ENCODE measurements around the gene ATXN1.
"Not testable (repeated sequence)": the region's sequence is repeated elsewhere in the genome, so short reads cannot be mapped to it uniquely, and the experiment has no call there.

The ATXN1 gene

DNA sequence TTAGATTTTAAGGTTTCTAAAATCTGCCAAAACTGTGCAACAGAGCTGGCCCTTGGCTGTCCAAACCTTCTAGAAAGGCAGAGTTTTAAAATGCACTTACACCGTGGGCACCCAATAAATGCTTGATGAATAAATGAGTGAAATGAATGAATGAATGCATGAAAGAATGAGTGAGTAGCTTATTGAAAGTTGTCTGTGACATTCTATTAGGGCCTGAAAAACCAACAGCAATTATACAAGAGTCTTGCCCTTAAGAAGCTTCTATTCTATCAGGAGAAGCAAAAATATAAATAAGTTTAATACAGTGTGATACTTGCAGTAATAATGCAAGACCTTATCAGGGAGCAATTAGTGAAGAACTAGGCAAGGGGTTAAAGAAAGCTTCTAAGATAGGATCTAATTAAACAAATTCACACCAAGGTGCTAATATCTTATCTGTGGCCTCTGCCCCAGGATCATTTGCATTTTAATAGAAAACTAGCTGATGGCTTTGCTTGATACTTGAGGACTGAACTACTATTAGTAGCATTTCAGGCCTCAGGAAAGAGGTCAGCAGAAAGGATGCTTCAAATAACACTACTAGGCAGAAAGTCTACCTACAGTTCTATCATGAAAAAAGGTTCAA is 292.2 kb downstream of the ATXN1 start:
- DNase-seq, result no peak

DNA sequence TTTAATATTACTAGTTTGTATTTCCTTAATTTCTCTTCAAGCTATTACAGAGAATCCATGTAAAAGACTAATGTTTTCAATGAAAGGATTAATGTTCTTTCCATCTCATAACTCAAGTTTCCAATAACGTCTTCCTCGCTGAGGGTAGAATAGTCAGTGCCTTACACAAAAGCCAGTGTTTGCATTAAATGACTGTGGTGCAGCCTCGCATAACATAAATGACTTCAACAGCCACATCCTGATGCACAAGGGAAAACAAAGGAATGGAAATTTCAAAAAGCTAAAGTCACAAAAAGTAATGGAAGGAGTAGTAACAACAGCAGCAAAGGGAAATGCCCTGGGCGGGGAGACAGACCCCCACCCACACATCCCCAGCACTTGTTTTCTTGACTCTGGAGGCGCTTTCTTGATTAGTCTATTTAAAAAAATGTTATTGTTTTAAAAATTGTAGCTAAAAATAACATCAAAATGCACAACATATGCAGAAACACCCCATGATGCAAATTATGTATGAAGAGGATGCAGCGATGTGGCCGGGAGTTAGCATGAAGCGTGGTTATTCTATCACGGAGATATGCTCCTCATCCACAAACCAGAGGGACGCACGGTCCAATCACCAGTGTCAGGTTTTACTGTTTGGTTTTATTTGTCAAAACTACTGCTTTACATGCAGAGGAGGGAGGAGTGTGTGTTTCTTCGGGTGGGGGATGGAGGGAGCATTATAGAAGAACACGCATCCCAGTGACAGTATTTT is 294.3 kb downstream of the ATXN1 start:
- no peak for DNase-seq

DNA sequence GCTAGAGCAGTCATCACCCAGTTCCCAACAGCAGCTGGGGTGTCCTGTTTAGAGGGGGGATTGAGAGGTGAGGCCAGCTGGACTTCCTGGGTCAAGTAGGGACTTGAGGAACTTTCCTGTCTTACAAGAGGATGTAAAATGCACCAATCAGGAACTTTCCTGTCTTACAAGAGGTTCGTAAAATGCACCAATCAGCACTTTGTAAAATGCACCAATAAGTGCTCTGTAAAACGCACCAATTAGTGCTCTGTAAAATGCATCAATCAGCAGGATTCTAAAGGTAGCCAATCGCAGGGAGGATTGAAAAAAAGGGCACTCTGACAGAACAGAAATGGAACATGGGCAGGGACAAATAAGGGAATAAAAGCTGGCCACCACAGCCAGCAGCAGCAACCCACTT is 297.2 kb downstream of the ATXN1 start:
- DNase-seq, result no peak

DNA sequence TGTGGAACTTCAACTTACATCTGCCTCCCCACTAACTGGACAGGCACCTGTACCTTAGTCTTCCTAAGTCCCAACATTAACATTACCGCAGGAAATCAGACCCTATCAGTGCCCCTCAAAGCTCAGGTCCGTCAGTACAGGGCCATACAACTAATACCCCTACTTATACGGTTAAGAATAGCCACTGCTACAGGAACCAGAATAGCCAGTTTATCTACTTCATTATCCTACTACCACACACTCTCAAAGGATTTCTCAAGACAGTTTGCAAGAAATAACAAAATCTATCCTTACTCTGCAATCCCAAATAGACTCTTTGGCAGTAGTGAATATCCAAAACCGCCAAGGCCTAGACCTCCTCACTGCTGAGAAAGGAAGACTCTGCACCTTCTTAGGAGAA is 298.0 kb downstream of the ATXN1 start:
- DNase-seq, result not testable (repeated sequence)

DNA sequence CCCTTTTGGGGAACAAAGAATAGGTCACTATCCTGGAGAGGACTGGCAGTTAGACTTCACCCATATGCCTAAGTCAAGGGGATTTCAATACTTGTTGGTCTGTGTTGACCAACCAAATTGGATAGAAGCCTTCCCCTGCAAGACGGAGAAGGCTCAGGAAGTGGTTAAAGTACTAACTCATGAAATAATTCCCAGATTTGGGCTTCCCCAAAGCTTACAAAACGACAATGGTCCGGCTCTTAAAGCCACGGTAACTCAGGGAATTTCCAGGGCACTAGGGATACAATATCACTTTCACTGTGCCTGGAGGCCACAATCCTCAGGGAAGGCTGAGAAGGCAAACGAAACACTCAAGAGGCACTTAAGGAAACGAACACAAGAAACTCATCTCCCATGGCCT is 299.8 kb downstream of the ATXN1 start:
- DNase-seq, result no peak

DNA sequence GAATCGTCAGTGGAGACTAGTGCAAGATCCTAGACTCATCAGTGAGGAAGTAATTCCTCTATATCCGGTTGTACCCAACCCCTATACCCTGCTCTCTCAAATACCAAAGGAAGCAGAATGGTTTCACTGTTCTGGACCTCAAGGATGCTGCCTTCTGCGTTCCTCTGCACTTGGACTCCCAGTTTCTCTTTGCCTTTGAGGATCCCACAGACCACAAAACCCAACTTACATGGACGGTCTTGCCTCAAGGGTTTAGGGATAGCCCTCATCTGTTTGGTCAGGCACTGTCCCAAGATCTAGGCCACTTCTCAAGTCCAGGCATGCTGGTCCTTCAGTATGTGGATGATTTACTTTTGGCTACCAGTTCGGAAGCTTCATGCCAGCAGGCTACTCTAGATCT is 301.8 kb downstream of the ATXN1 start:
- not testable (repeated sequence) for DNase-seq

DNA sequence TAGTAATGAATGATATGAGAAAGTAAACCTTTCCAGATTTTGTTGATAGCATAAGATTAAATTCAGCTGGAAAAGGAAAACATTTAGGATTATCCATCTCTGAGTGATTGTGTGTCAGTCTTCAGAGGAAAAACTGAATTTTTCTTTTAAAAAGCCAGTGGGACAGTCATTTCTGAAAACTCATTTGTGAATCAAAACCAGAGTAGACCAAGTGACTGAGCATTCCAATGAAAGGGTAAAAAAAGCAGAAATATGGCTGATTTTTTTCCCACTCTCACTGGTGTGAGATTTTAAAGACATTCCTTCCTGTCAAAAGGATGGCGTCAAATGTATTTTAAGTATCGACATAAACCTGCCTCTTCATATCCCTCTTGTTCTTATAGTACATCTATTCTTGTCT is 308.9 kb downstream of the ATXN1 start:
- DNase-seq, result no peak

DNA sequence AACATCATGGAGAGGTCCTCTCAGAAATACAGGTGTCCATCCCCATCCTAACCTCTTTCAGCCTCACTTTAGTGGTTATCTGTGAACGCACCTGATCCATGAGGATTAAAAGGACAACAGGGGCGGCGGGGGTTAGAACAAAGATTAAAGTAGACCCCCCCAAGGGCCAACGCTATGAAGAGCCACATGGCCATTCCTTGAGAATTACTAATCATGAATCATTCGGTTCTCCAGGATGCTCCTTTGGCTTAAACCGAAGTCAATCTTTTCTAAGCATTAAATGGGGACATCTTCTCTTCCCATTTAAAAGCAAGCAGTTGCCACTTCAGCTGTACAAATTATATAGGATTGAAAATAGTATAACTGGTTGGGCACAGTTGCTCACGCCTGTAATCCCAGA is 310.4 kb downstream of the ATXN1 start:
- no peak for DNase-seq

DNA sequence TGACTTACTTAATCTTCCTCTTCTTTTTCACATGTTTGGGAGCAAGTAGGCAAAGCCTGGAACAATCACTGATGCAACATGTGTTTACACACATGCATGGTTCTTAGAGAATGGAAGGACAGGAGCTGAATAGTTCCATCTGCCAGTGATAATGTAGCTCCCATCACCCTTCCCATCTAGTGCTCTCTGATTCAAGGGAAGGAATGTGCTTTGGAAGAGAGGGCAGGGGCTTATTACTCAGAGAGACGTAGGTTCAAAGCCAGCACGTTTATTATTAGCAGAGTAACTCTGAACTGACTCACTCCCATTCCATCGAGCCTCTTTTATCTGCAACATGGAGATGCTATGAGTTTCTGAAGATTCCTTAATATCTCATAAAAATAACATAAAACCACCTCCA is 311.0 kb downstream of the ATXN1 start:
- DNase-seq, result no peak

DNA sequence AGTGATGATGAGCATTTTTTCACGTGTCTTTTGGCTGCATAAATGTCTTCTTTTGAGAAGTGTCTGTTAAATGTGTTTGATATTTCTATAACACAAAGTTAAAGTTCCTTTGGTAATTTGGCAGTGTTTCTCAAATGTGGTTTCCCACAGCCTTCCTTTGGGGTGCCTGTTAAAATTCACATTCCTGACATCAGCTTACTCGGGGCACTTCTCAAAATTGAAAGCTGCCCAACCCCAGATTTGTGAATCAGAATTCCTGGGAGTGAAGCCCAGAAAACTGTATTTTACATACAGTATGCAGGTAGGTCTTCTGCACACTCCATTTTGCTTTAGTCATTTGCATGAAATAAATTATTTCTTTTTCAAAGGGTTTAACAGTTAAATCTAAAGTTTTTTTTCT is 315.0 kb downstream of the ATXN1 start:
- no peak for DNase-seq

DNA sequence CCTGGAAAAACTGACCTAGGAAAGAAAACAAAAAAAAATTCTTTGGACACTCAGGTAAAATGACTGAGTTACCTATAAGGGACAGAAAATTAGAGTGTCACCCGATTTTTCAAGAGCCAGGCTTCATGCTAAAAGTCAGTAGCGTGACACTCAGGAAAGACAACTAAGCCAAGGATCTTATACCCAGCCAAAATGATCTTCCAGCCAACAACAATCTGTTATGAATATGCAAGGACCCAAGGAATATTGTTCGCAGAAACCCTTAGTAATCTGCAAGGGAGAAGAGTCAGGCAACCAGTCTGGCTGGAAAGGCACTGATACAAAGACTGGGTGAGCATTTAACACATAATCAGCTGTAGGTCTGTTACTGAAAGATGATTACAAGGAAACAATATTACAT is 319.2 kb downstream of the ATXN1 start:
- no peak for DNase-seq

DNA sequence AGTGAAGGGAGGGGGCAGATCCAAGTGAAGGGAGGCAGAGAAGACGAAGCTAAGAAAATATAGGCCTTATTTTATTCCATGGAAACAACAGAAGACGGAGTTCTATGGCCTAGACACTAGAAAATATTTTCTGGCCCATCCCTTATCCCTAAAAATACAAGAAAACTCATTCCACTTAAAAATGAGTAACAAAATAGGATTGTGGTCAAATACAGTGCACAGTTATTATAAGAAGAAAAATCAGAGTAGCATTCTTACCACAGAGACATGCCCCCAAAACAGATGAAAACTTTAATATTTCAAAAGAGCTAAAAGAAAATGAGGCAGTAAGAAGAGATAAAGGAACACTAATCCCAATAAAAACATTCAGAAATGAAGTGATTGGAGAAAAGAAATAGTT is 320.0 kb downstream of the ATXN1 start:
- DNase-seq, result no peak

DNA sequence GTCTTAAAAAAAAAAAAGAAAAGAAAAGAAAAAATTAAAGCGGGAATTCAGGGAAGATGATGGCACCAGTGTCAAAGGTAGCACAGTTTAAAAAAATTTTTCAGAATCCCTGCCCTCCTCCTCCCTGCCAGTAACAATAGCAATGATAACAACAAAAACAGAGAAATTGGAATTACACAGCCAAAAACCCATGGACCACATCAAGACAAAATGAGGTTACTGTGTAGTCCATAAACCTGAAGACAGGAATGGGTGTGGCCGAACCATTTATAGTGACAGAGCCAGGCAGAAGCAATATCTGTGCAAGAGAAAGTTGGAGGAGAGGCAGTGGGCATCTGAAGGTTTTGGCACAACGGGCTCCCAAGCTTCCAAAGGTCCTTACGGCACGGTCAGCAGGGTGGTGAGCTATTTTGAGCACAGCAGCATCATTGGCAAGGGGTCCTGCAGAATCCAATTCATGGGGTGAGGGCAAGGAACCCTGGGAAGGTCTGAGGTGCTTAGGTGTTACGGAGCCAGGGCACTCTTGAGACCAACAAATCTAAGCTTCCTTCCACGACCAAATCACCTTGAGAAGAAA is 320.5 kb downstream of the ATXN1 start:
- DNase-seq, result no peak

DNA sequence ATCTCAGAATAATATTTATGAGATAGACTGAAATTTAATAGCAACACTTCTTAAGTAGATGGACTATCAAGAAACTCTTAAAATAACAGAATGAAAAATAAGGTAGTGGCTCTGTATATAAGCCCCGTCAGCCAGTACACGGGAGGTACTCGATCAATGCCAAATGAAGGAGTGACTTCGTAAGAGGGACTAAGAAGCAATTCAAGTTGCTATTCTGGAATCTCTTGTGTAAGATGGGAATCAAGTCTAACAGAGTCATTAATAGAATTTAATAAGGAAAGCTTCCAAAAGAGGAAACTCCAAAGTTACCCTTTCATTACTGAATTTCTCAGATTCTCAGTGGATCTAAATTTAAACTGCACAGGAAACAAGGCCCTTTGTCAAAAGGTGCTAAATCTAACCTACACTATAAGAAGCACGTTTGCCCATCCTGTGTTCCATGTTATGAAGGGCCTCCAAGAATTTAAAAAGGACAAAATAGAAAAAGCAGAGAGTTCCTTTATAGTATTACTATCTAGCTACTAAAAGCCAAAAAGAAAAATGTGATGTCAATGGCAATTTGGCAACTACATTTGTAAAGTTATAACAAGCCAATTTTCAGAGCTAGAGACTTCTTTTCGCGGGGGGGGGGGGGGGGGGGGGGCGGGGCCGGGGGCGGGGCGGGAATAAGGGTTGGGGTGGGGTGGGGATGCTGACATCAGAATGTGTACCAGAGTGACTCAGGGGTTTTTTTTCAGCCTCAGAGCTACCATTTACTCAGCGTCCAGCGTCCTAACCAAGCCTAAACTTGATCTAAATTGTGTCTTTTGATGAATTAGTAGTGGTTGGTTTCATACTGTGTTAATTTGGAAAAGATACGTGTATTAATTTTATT is 322.3 kb downstream of the ATXN1 start:
- peak; percentile 40 for DNase-seq

DNA sequence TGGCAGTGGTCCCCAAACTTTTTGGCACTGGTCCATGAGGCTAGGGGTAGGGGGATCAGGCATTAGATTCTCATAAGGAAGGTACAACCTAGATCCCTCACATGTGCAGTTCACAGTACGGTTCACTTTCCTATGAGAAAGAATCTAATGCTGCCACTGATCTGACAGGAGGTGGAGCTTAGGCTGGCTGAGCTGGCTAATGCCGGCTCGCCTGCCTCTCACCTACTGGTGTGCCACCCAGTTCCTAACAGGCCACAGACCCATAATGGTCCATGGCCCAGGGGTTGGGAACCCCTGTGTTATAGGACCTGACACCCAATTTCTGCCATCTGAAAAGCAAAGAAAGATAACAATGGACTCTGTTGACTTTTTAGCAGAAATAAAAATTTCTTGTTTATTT is 323.3 kb downstream of the ATXN1 start:
- no peak for DNase-seq

DNA sequence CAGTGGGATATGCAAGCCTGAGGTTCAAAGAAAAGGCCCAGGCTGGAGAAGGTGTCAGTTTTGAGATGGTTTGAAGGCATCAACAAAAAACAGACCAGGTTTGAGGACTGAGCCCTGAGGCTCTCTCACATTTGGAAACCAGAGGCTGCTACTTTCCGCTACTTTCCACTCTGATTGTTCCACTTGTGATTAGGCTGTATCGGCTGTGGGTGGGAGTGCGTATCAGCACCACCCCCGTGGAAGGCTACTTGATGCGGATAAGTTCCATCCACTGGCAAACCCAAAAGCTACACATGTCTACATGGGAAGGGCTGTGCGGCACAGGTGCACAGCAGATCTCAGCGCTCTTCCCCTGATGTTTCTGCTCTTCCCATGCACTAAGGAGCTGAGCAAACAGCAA is 324.2 kb downstream of the ATXN1 start:
- DNase-seq, result no peak

DNA sequence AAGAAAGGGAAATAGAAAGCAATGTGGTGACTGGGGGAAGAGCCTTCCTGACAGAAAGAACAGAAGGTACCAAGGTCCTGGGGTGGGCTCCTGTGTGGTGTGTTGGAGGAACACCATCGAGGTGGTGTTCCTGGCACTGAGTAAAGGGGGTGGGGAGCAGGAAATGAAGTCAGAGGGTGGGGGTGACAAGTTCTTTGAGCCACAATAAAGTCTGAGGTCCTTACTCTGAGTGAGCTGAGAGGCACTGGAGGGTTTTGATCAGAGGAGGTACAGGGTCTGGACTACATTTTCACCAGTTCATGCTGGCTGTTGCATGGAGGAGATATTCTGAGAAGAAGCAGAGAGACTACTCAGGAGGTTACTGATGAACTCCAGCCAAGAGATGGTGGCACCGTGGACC is 324.7 kb downstream of the ATXN1 start:
- DNase-seq, result no peak

DNA sequence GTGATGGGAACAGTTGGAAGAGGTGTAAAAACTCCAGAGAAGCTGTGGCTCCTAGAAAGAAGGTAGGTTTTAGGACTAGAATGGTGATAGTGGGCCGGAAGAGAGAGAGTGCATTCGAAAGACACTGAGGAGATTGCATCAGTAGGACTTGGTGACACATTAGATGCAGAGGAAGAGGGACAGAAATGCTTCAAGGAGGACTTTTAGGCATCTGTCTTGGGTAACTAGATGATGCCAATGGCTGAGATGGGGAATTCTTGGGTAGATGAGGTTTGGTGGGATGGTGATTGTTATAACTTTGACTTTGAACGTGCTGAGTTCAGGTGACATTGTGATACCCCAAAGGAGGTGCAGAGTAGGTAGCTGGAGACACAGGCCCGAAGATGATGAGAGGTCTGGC is 326.4 kb downstream of the ATXN1 start:
- no peak for DNase-seq

DNA sequence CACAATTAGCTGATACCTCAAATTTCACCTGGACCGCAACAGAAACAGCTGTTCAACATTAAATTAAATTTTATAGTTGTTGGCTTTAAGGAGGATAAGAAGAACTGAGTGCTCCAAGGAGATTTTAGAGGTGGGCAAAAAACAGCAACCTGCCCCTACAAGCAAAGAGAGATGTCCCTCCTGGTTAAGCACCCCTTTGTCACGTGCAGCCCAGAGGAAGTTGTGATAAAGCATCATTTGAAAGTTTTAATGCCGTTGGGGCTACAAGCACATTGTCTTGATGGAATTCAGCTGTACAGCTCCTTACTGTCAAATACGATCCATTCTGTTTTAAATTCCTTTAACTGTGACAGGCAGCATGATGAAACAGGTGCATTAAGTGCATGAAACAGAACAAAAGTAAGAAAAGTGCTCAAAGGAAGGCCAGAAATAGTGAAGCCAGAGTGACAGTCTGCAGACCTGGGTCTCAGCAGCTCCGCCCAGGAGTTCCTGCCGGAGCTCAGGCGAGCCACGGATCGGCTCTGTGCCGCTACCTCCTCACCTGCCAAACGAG is 327.8 kb downstream of the ATXN1 start:
- no peak for DNase-seq

DNA sequence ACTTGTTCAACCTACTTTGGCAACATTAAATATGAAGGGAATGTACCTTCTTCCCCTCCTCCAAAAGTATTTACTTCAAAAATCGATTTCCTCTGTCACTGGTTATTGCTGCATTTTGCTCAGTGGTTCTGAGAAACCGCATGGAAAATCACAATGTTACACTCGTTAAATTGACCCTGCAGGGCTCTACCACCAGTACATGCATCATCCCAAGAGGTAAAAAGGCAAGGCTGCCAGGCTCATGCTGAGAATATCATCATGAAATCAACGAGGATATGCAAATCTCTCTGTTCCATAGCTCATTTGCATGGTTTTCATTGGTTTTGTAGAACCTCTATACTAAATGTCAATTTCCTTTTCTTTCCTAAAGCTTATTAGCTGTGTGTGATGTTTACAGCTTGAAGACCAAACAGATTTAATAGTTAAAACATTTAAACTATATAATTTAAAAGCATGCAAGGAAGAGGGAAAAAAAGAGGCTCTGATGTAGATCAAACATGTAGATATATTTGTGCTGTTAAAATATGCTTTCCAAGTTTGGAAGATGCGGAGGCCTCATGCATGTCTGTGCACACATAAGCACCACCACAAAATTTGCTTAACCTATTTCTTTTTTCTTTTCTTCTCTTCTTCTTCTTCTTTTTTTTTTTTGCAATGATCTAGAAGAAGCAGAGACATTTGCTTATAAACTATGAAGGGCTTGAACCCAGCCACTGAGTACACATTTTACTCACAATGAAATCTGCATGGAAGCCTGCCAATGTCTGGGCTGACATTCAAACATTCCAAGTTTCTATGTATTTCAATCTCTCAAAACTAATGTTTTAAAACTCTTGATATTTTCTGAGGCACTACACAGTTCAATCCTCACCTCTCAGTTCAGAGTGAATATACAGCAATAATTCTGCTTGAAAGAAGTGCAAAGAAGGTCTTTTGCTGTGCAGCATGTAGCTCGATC is 328.9 kb downstream of the ATXN1 start:
- no peak for DNase-seq

DNA sequence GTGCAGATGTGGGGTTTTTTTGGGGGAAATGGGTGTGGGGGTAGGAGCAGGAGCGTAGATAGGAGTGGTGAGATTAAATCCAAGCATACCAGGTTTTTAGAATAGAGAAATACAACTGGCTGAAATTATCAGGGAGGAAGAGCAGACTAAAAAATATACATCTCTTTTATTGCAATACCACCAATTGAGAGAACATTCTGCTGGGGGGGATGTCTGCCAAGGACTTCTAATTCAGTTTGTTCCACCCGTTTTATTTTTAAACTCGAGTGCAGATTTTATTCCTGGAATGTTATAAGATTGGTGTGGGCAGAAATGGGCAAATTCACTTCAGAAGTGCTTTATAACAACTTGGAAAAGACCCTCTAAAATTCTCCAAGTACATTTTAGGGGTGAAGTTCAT is 330.2 kb downstream of the ATXN1 start:
- no peak for DNase-seq
